Hepatocyte (in vitro differentiated cells): ENCODE results near the gene CNNM2.

Experiments used
- EZH2 ChIP-seq: fragments of 200-600 bp; sonication (generic); IDR thresholded peaks from 2 replicates; pipeline ENCODE4 v1.6.1; 2016; ENCODE audit warnings: antibody characterized with exemption, mild to moderate bottlenecking, borderline replicate concordance
- TF ChIP-seq, protein P1 (sequence below): fragments of 200-600 bp; sonication (generic); IDR thresholded peaks from 2 replicates; pipeline ENCODE4 v1.5.1; 2016; ENCODE audit warnings: antibody characterized with exemption, mild to moderate bottlenecking; ENCODE audit not compliant: poor library complexity

DNA sequence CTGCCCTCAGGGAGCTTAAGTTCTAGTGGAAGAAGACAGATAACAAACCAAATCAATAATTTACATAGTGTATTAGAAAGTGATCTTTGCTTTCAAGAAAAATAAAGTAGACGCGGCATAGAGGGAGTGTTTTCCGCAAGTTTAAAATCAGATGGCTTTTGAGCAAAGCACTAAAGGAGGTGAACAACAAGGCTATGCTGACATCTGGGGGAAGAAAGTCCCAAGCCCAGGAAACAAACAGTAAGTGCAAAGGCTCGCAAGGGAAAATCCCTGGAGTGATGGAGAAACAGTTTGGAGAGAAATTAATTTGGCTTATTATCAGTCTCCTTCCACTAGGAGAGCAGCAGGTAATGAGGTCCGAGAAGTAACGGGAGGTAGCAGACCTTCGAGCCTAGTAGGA is 1.9 kb upstream of the CNNM2 start:
- TF ChIP-seq EZH2: no peak
- TF ChIP-seq, protein P1, sequence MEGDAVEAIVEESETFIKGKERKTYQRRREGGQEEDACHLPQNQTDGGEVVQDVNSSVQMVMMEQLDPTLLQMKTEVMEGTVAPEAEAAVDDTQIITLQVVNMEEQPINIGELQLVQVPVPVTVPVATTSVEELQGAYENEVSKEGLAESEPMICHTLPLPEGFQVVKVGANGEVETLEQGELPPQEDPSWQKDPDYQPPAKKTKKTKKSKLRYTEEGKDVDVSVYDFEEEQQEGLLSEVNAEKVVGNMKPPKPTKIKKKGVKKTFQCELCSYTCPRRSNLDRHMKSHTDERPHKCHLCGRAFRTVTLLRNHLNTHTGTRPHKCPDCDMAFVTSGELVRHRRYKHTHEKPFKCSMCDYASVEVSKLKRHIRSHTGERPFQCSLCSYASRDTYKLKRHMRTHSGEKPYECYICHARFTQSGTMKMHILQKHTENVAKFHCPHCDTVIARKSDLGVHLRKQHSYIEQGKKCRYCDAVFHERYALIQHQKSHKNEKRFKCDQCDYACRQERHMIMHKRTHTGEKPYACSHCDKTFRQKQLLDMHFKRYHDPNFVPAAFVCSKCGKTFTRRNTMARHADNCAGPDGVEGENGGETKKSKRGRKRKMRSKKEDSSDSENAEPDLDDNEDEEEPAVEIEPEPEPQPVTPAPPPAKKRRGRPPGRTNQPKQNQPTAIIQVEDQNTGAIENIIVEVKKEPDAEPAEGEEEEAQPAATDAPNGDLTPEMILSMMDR: no peak
